Stimulated activated CD4-positive, alpha-beta T cell treated with anti-CD3 and anti-CD28 coated beads, Interleukin-2, amount 100 ng/mL, for 4 hours (primary cell): ENCODE results near the gene COIL.
A peak's percentile ranks its signal among the peaks of the same experiment; 100 is the strongest.

Experiments used
- DNase-seq: peaks from one replicate; pipeline ENCODE4 v3.0.0-alpha.2; 2020; ENCODE audit warnings: low read depth

Gene COIL

DNA sequence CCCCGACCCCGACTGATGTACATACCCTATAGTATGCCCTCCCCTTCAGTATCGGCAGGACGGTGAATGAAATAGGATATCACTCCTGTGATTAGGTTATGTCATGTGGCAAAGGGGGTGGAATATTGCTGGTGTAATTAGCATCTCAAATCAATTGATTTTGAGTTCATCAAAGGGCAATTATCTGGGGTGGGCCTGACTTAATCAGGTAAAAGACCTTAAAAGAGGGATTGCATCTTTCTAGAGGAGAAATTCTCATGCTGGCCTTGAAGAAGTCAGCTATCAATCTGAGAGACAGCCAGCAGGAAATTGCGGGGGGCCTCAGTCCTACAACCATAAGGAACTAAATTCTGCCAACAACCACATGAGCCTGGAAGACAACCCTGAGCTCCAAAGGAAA is 57.3 kb downstream of the COIL start:
- no peak for DNase-seq

DNA sequence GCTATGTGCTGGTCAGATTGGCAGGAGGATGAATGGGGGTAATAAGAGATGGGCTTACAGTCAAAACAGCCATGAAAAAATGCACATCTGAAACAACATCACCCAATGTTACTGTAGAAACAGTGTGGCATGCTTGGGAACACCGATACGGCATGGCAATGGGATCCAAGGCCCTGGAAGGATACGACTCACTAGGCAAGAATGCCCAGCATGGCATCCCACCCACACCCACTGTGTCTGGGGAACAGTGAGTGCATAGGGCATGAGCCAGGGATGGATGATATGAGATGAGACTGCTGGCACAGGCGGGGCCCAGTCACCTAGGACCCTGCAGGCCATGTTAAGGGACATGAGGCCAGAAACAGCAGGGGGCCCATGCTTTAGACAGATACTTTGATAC is 58.5 kb downstream of the COIL start:
- no peak for DNase-seq

DNA sequence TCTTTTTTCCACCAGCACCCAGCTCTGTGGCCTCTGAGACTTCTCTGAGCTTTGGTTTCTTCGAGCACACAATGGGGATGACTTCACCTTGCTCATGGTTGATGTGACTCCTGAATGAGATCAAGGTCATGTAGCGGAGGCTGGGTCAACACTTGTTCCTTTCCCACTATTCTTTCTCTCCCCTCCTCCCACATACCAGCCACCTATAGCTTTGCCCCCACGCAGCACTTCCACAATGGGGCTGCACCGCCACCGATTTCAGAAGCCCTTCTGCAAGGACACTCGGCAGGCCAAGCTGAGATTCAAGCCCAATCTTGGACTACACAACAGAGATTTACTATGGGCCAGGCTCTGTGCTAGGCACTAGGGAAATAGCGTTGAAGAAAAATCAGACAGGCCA is 61.4 kb downstream of the COIL start:
- no peak for DNase-seq

GRCh38 chr17:56898874-56899273 is 62.0 kb downstream of the COIL start:
- DNase-seq: no peak

DNA sequence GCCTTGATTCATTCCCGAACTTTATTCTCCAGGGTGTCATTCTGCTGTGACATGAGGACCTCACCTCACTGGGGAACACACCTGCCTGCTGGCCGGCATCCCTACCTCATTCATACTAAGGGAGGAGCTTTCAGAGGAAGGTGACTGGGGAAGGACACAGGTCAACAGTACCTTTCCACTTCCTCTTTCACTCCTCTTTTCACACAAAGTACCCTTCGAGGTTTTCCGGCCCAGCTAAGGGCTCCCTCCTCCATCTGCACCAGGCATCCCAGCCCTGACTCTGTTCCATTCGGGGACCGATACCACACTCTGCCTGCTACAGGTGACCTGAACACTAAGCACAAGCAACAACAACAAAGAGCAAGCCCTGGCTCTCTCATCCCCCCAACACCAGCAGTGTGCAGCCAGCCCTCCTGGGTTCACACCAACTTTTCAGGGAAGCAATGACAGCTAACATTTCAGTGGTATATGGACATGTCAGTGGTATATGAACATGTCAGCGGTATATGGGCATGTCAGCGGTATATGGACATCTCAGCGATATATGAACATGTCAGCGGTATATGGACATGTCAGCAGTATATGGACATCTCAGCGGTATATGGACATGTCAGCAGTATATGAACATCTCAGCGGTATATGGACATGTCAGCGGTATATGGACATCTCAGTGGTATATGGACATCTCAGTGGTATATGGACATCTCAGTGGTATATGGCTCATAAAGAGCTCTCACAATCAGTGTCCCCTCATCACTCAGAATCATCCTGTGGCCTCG is 63.0 kb downstream of the COIL start:
- no peak for DNase-seq

- no peak for DNase-seq
These were observed 63.9 kb downstream of the COIL start for GRCh38 chr17:56896968-56897359.

DNA sequence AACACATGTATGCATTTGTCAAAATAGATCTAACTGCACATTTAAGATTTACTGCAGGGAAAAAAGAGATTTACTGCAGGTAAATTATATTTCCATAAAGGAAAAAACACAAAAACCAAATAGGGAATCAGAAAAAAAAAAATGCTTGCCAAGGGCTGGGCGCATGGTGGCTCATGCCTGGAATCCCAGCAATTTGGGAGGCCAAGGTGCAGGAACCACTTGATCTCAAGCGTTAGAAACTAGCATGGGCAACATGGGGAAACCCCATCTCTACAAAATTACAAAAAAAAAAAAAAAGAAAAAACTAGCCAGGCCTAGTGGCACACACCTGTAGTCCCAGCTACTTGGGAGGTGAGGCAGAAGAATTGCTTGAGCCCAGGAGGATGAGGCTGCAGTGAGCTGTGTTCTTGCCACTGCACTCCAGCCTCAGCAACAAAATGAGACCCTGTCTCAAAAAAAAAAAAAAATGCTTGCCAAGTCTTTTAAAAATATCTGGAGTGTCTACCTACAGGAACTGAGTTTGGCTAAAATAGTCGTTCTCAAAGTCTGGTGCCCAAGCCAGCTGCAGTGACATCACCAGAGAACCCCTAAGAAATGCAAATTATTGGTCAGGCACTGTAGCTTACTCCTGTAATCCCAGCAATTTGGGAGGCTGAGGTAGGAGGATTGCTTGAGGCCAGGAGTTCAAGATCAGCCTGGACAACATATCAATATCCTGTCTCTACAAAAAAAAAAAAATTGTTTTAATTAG is 64.5 kb downstream of the COIL start:
- DNase-seq: no peak

GRCh38 chr17:56894859-56895455 is 65.9 kb downstream of the COIL start:
- no peak for DNase-seq

DNA sequence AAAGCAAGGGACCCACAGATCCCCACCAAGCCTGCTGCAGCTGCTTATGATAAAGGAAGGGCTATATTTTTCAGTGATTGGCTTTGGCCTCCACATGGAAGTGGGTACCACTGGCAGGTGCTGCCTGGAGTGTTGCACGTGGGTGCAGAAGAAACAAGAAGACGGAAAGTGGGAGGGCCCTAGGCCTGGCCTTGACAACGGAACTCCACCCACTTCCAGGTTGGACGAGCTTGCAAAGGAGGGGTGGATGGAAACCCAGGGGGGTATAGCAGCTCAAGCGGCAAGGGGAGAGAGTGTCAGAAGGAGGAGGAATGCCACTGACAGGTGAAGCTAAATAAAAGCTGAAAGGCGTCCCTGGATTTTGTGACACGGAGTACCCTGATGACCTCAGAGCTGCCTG is 67.3 kb downstream of the COIL start:
- no peak for DNase-seq

DNA sequence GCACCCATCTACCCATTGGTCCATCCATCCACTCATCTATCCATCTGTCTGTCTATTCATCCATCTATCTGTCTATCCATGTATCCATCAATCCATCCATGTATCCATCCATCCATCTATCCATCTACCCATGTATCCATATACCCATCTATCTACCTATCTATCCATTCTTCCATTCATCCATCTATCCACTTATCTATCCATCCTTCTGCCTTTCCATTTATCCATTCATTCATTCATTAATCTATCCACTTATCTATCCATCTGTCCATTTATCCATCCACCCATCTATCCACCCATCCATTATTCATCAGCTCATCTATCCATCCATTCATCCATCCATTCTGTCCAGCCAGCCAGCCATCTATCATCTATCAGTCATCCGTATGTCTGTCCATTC is 68.5 kb downstream of the COIL start:
- DNase-seq: no peak

- DNase-seq: peak; percentile 20
These were observed 69.1 kb downstream of the COIL start for GRCh38 chr17:56891751-56892150.

GRCh38 chr17:56890906-56891674 is 69.8 kb downstream of the COIL start:
- no peak for DNase-seq

DNA sequence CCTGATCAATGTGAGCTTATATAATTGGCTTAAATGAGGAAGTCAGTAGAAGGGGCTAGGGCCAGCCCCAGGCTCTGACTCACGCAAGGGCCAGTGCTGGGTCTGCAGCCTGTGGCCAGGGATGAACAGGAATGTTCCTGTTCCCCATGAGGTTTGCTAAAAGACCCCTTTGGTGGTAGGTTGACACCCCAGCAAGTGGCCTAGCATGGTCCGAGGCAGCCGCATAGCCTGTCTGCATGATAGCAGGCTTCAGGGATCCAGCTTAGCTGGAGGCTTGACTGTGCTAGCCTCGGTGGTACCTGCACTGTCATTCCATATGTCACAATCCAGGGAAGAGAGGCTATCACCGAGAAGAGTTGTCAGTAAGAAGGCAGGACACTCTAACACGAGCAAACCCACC is 70.5 kb downstream of the COIL start:
- DNase-seq: no peak
